ENCODE data around the gene EVX1.
A peak's percentile ranks its signal among the peaks of the same experiment; 100 is the strongest.

EVX1 gene

GRCh38 chr7:27249724-27250556 lies 7.3 kb downstream of the EVX1 start:
- TF ChIP-seq CTCF (conservative IDR thresholded peaks at IDR 0.05): no peak
- H3K27ac ChIP-seq: no peak overlapping the region

GRCh38 chr7:27250557-27251070 lies 8.0 kb downstream of the EVX1 start:
- no peak for TF ChIP-seq CTCF (conservative IDR thresholded peaks at IDR 0.05)
- no peak overlapping the region for H3K27ac ChIP-seq

GRCh38 chr7:27251136-27251651 lies 8.6 kb downstream of the EVX1 start:
- TF ChIP-seq CTCF (conservative IDR thresholded peaks at IDR 0.05): no peak
- no peak overlapping the region for H3K27ac ChIP-seq

- no peak overlapping the region for H3K27ac ChIP-seq
- TF ChIP-seq CTCF (conservative IDR thresholded peaks at IDR 0.05): no peak
Measured at GRCh38 chr7:27251652-27252590, 9.3 kb downstream of the EVX1 start.

GRCh38 chr7:27254625-27255024 lies 12.0 kb downstream of the EVX1 start:
- no peak for TF ChIP-seq CTCF (conservative IDR thresholded peaks at IDR 0.05)
- H3K27ac ChIP-seq: no peak overlapping the region

GRCh38 chr7:27260211-27260610 lies 17.6 kb downstream of the EVX1 start:
- H3K27ac ChIP-seq: peak overlapping the region; percentile 71
- no peak for TF ChIP-seq CTCF (conservative IDR thresholded peaks at IDR 0.05)

- H3K27ac ChIP-seq: no peak overlapping the region
- TF ChIP-seq CTCF (conservative IDR thresholded peaks at IDR 0.05): no peak
Measured at GRCh38 chr7:27262121-27262520, 19.5 kb downstream of the EVX1 start.

All from VCaP (cell line).